ENCODE data around the gene CHST15.
"Not testable (repeated sequence)": the region's sequence is repeated elsewhere in the genome, so short reads cannot be mapped to it uniquely, and the experiment has no call there.

The CHST15 gene

DNA sequence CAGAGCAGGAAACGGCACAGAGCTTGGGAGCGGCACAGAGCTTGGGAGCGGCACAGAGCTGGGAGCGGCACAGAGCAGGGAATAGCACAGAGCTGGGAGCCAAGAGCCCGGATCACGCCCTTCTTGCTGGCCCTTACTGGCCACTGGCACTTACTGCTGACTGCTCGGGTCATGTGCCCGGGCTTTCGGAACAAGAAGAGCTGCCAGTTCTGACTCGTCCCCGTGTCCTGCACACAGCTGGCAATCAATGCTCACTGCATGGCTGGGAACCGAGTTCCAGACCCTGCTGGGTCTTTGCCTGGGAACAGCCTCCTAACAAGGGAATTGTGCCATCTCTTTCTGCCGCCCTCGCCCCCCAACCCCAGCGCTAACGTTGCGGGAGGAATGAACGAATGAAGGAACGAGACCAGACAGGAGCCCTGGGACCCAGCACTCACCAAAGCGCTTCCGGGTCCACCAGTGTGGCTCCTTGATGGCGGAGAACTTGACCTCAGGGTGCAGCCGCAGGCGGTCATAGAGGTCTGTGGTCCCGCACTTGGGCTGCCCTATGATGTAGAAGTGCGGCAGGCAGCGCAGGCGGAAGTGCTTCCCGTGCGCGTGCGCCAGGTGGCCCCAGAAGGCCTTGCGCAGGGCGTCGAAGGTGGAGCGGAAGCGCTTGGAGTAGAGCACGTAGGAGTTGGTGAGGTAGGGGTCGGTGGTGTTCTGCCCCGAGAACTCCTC is 49.1 kb downstream of the CHST15 start:
- no peak for DNase-seq (ENCODE audit: low read depth)

- DNase-seq (ENCODE audit: low read depth) = no peak
These were observed 49.9 kb downstream of the CHST15 start for GRCh38 chr10:124043310-124044142.

DNA sequence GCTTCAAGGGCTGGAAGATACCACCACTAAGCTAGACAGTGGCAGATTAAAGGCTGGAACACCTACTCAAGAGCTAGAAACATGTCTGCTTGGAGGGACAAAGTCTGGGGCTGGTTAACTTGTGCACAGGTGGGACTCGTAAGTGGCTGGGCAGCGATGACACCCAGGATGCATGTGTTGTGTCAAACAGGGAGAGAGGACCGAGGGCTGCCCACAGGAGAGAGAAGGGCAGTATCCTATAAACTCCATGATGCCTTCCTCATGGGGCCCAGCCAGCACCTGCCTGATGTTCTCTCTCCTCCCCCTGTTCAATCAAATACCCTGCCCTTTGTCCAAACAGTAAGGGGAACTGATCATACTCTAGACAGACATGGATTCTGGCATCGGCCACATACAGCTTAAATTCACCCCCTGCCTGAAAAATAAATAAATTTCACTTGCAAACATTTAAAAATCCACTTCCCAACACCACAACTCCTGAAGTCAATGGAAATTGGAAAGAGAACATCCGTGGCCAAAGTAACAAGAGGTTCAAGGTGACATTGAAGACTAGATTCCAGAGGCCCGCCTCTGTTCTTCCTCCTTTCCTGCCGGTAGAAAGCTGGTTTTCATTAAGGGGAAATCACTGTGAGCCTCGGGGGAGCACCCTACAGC is 50.6 kb downstream of the CHST15 start:
- DNase-seq (ENCODE audit: low read depth) = no peak

DNA sequence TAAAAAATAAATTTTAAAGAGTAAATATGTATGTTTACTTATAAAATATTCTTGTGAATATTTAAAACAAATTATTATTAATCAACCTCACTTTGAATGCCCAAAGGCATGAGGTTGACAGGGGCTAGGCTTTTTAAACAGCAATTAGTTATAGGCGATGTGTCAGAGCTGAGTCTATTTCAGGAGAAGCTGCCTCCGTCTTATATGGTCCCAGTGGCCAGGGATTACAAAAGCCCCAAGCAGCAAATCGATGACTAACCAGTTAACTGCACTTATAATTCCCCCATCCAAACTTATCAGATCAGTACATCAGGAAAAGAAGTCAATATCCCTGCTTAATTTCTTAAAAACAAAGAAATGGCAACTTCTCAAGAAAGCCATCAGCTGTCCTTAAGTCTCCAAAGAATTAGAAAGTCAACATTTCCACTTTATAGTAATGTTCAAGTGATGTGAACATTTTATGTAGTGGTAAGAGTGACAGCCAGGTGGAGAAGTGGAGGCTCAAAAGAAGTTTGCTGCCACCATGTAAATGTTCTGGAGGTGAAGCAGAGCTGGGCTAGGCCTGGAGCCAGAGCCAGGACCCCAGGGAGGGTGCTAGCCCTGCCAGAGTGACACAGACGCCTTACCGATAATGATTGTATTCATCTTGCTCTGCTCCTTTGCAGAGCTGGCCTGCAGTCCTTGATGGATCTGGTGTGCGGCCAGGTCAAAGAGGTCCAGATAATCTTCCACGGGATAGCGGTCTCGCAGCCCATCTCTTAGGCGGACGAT is 51.5 kb downstream of the CHST15 start:
- DNase-seq (ENCODE audit: low read depth) = no peak

DNA sequence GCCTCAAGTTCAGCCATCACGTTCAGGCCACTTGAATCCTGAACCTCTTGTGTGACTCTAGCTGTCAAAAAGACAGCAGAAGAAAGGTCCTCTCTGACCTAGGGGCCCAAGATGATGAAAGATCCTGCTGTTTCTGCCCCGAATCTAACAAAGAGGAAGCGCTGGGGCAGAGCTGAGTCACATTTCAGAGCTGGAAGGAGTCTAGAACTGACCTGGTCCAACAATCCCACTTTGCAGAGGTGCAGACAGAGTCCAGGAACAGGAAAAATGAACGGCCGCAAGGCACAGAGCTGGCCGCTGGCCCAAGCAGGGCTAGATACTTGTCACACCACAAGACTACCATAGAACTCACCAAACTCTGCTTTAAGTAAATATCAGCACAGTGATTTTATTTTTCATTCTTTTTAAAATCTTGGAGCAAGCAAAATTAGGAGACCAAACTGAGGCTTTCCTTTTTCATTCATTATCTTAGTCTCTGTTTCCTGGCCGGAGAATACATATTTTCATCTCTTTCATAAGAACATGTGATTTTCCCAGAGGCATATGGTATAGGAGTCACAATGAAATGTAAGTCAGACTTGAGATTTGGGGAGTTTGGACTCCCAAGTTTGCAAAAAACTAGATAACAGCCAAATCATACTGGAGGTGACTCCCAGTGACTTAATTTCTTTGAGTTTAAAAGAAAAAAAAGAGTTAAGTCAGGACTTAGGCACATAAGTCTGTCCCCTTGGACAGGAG is 52.8 kb downstream of the CHST15 start:
- no peak for DNase-seq (ENCODE audit: low read depth)

- no peak for DNase-seq (ENCODE audit: low read depth)
These were observed 53.9 kb downstream of the CHST15 start for GRCh38 chr10:124039483-124040013.

- DNase-seq (ENCODE audit: low read depth) = no peak
These were observed 55.6 kb downstream of the CHST15 start for GRCh38 chr10:124037784-124038183.

DNA sequence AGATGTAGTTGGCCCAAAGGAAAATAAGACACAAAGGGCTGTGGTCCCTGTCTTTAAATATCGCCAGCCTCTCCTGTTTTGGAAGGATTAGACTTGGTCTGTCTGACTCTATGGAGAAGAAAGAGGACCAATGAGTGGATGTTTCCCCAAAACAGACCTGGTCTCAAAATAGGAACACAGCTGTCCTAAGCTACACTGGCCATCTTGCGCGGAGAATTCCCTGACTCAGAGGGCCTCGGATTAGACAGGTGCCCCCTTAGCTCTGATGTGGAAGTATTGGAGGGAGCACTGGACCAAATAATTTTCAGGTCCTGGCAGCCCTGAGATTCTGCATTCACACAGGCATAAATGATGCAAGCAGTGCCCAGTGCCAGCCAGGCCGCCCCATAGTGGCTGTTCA is 56.1 kb downstream of the CHST15 start:
- DNase-seq (ENCODE audit: low read depth) = no peak

DNA sequence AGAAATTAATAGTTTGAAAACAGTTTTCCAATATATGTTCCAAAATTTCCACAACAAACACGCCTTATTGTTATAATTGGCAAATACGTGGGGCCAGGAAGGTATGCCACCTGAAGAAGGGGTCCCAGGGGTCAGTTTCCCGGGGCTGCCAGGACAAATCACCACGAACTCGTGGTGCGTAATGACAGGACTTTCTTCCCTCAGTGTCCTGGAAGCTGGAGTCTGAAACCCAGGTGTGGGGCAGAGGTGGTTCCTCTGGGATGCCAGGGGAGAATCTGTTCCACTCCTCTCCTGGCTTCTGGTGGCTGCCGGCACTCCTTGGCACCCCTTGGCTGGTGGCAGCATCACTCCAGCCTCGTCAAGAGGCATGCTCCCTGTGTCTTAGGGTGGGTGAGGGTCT is 56.7 kb downstream of the CHST15 start:
- no peak for DNase-seq (ENCODE audit: low read depth)

DNA sequence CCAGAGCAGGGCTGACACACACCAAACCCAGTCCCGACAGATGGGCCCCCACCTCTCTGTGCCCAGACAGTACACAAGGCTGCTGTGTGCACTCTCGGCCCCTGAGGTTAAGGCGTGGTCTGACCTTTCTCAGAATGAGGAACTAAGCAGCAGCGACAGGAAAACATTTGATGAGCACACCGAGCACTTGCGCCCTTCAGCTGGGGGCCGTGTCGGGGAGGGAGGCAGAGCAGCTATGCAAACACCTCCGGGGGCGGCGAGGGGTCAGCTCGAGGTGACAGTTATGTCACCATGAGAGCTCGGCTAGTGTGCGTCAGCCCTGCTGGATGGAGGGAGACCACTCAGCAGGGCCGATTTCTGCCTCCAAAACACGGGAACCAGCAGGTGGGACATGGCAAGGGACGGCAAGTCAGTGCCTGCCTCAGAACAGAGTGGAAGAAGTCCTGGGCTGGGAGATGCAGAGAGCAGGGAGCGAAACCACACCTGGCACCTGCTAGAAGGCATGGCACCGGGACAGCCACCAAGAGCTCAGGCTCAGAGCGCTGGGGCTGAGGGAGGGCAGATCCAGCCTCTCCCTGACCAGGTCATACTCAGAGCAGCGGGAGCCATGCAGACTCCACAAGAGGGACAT is 57.4 kb downstream of the CHST15 start:
- no peak for DNase-seq (ENCODE audit: low read depth)

DNA sequence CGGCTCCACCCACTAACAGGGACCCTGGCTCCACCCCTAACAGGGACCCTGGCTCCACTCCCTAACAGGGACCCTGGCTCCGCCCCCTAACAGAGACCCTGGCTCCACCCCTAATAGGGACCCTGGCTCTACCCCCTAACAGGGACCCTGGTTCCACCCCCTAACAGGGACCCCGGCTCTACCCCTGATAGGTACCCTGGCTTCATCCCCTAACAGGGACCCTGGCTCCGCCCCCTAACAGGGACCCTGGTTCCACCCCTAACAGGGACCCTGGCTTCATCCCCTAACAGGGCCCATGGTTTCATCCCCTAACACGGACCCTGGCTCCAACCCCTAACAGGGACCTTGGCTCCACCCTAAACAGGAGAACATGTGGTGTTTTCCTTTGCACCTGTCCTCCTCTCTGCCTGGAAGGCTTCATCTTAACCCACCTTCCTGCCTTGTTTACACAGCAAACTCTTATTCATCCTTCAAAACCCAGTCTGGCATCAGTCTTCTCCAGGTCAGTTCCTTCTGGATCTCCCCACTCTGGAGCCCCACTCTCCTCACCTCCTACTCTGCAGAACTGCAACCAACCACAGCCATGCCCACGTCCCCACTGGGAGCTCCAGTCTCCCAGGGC is 58.0 kb downstream of the CHST15 start:
- no peak for DNase-seq (ENCODE audit: low read depth)

DNA sequence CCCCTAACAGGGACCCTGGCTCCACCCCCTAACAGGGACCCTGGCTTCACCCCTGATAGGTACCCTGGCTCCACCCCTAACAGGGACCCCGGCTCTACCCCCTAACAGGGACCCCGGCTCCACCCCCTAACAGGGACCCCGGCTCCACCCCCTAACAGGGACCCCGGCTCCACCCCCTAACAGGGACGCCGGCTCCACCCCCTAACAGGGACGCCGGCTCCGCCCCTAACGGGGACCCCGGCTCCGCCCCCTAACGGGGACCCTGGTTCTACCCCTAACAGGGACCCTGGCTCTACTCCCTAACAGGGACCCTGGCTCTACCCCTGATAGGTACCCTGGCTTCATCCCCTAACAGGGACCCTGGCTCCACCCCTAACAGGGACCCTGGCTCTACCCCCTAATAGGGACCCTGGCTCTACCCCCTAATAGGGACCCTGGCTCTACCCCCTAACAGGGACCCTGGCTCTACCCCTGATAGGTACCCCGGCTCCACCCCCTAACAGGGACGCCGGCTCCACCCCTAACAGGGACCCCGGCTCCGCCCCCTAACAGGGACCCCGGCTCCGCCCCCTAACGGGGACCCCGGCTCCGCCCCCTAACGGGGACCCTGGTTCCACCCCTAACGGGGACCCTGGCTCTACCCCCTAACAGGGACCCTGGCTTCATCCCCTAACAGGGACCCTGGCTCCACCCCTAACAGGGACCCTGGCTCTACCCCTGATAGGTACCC is 58.7 kb downstream of the CHST15 start:
- DNase-seq (ENCODE audit: low read depth) = not testable (repeated sequence)

DNA sequence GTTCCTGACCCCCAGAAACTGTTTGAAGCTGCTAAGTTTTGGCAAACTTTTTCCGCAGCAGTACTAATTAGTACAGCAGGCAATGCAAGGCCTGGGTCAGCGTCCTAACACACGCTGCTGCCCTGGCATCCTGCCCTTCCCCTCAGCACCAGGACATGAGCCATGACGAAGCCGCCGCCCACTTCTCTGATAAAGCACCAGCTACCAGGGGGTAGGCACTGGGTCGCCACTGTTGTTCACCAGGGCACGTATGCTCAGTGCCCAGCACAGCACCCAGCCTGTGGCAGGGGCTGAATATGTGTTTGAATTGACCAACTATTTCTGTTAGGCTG is 59.5 kb downstream of the CHST15 start:
- DNase-seq (ENCODE audit: low read depth) = no peak

DNA sequence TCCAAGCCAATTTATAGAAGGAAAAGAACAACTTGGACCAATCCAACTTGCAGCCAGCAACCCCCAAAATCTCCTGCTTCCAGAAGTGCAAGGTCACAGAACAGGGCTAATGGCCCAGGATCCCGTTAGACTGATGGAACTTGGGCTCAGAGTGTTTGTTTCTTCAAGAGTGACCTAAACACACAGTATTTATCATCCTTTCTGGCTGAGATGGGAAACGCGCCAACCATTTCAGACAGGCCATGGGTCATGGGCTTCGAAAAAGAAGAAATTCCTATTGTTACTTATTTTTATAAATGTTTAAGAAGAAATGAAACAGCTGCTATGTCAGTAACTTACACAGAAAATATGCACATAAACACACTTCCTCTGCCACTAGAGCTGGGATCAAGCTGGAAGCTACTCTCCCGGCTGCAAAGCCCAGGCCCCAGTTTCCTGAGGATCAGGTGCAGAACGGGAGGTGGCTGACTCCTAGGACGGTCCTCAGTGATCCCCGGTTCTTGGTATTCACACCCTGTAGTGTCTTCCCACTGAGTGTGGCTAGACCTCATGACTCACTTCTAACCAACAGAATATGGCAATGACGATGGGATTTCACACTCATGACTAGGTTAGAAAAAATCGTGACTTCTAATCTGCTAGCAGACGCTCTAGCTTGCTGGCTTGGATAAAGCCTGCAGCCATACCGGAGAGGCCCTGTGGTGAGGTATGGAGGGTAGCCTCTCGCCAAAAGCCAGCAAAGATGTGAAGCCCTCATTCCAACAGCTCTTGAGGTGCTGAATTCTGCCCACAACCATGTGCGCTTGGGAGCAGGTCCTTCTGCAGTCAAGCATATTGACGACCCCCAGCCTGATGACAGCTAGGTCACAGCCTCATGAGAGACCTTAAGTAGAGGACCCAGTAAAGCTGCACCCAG is 60.2 kb downstream of the CHST15 start:
- no peak for DNase-seq (ENCODE audit: low read depth)

- DNase-seq (ENCODE audit: low read depth) = no peak
These were observed 61.1 kb downstream of the CHST15 start for GRCh38 chr10:124032087-124032935.

DNA sequence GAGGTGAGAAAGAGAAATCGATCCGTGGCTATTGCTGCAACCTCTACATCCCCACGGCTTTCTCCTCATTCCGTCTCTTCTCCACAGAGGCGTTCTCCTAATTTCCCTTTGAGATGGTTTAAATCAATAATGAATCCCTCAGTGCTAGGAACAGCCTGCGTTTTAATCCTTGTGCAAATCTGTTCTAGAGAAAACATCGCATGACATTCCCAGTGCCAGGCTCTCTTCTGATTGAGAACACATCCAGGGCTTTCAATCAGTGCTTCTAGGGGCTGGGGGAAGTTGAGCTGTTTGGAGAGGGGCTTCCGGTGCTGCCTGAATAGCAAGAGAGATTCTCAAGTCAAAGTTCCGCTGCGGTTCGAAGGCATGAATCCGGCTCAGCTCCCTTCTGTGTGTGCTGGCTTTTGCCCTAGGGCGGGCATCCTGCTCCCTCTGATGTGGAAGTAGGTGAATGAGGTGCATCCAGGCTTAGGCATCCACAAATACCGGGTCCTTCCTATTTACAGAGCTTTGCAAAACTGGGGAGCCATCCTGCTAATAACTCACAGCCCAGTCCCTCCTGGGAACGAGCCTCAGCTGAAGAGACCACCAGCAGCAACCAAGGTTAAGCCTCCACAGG is 62.8 kb downstream of the CHST15 start:
- no peak for DNase-seq (ENCODE audit: low read depth)

- no peak for DNase-seq (ENCODE audit: low read depth)
These were observed 63.3 kb downstream of the CHST15 start for GRCh38 chr10:124030061-124030460.
